Ovary (tissue), 3 donors: ENCODE measurements around the gene TENM4.

Source experiments
- CTCF ChIP-seq, 3 donors: fragments of 450-650 bp in 2 of 3; fragments of 200-600 bp in 1 of 3; IDR thresholded peaks; one replicate each; pipeline versions ENCODE4 v1.5.1 to v1.8.0; 2016 to 2022; ENCODE audit warnings: antibody characterized with exemption in 3 of 3, mild to moderate bottlenecking in 1 of 3
- EP300 ChIP-seq: sonication (generic); formaldehyde crosslinking; IDR thresholded peaks from one replicate; pipeline ENCODE4 v1.6.1; 2017; ENCODE audit warnings: antibody characterized with exemption
- POLR2A ChIP-seq: fragments of 450-650 bp; IDR thresholded peaks from one replicate; pipeline ENCODE4 v1.6.1; 2017; ENCODE audit warnings: antibody characterized with exemption, mild to moderate bottlenecking, moderate library complexity
- donor health status: DM: no; HTN: no; CAD: no.

GRCh38 chr11:78808923-78809322 is 631.9 kb downstream of the TENM4 start:
- TF ChIP-seq POLR2A: no peak
- no peak for TF ChIP-seq CTCF (IDR thresholded peaks at IDR 0.05)
- TF ChIP-seq EP300: no peak
